Measurements from ENCODE around the gene ZCCHC10.
"Not testable (repeated sequence)": the region's sequence is repeated elsewhere in the genome, so short reads cannot be mapped to it uniquely, and the experiment has no call there.

Gene ZCCHC10

DNA sequence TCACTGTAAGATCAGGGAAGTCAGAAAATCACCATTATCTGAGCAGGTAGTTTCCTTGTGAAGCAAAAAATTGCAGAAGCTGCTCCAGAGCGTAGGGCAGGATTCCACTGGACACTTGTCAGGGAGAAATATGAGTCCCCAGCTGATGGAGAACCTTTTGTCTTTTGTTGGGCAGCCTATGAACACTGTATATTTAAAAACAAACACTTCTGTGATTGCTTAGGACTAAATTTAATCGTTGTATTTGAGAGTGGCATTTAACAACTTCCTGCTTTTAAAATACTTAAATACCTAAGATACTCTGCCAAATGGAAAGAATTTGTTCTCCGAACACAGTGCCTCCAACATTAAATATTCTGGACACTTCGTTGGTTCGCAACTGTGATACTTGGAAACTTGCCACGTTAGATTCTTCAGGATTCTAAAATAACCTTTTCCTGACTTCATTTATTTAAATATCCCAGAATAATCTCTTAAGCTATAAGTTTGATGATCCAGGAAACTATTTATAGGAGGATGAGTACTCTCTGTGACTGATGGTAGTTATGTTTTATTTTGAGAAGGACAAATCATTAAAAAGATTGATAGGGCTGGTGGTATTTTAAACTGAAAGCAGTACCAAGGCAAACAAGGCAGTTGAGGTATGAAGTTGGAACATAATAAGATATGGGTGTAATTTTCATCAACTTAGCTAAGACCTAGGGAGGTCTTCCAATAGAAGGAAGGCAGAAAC is 22.8 kb upstream of the ZCCHC10 start:
- H4K20me1 ChIP-seq (ENCODE audit: low read depth, low read length), result no peaks in the 10 kb centered on the region
- no peak overlapping the region for H3K4me3 ChIP-seq (ENCODE audit: insufficient read depth, low read length, poor library complexity, severe bottlenecking)
- peaks cover 32% of the 10 kb centered on the region for H3K79me2 ChIP-seq (ENCODE audit: insufficient read depth, low read length)
- no peak overlapping the region for H3K4me2 ChIP-seq (ENCODE audit: low read depth, low read length, poor library complexity, severe bottlenecking)
- no peak overlapping the region for H3K27ac ChIP-seq (ENCODE audit: low read depth, low read length)
- TF ChIP-seq, protein P1, sequence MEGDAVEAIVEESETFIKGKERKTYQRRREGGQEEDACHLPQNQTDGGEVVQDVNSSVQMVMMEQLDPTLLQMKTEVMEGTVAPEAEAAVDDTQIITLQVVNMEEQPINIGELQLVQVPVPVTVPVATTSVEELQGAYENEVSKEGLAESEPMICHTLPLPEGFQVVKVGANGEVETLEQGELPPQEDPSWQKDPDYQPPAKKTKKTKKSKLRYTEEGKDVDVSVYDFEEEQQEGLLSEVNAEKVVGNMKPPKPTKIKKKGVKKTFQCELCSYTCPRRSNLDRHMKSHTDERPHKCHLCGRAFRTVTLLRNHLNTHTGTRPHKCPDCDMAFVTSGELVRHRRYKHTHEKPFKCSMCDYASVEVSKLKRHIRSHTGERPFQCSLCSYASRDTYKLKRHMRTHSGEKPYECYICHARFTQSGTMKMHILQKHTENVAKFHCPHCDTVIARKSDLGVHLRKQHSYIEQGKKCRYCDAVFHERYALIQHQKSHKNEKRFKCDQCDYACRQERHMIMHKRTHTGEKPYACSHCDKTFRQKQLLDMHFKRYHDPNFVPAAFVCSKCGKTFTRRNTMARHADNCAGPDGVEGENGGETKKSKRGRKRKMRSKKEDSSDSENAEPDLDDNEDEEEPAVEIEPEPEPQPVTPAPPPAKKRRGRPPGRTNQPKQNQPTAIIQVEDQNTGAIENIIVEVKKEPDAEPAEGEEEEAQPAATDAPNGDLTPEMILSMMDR (IDR thresholded peaks at IDR 0.05; ENCODE audit: insufficient read depth, low read length, poor library complexity, severe bottlenecking), result no peak
- no peak for TF ChIP-seq EZH2phosphoT487 (conservative IDR thresholded peaks at IDR 0.05; ENCODE audit: low read length)
- no peaks in the 10 kb centered on the region for H3K36me3 ChIP-seq (ENCODE audit: low read length)
- H3K27me3 ChIP-seq (ENCODE audit: low read length), result no peaks in the 10 kb centered on the region
- H3K9me3 ChIP-seq (ENCODE audit: insufficient read depth, low read length), result no peaks in the 10 kb centered on the region
- no peak overlapping the region for H2AFZ ChIP-seq (ENCODE audit: low read depth, low read length, severe bottlenecking)
- peaks cover 11% of the 10 kb centered on the region for H3F3A ChIP-seq (ENCODE audit: insufficient read depth)
- H3K9ac ChIP-seq (ENCODE audit: low read length), result no peak overlapping the region
- H3K9me2 ChIP-seq (replicated peaks; ENCODE audit: insufficient read depth, low read length), result no peaks in the 10 kb centered on the region

DNA sequence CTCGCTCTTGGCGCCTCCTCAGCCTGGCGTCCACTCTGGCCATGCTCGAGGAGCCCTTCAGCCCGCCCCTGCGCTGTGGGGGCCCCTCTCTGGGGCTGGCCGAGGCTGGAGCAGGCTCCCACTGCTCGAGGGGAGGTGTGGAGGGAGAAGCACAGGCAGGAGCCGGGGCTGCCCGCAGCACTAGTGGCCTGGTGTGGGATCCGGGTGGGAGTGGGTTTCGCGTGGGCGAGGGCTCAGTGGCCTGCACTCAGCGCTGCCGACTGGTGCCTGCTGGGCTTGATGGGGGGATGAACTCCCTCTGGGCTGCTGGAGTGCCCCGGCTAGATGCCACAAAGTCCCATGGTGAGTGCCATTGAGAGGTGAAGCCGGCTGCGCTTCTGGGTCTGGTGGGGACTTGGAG is 21.1 kb upstream of the ZCCHC10 start:
- Histone ChIP-seq H4K20me1 (ENCODE audit: low read depth, low read length) (no peaks in the 10 kb centered on the region), H3K27ac (ENCODE audit: low read depth, low read length) (no peak overlapping the region), H3K27me3 (ENCODE audit: low read length) (no peaks in the 10 kb centered on the region), H3K4me3 (ENCODE audit: insufficient read depth, low read length, poor library complexity, severe bottlenecking) (no peak overlapping the region), H3F3A (ENCODE audit: insufficient read depth) (peaks cover 11% of the 10 kb centered on the region), H3K79me2 (ENCODE audit: insufficient read depth, low read length) (peaks cover 15% of the 10 kb centered on the region), H3K9me2 (replicated peaks; ENCODE audit: insufficient read depth, low read length) (no peaks in the 10 kb centered on the region), H3K9ac (ENCODE audit: low read length) (no peak overlapping the region), H3K4me2 (ENCODE audit: low read depth, low read length, poor library complexity, severe bottlenecking) (no peak overlapping the region), H3K36me3 (ENCODE audit: low read length) (no peaks in the 10 kb centered on the region), H2AFZ (ENCODE audit: low read depth, low read length, severe bottlenecking) (no peak overlapping the region), H3K9me3 (ENCODE audit: insufficient read depth, low read length) (no peaks in the 10 kb centered on the region)
- TF ChIP-seq, protein P1 (IDR thresholded peaks at IDR 0.05; ENCODE audit: insufficient read depth, low read length, poor library complexity, severe bottlenecking), result no peak
- TF ChIP-seq EZH2phosphoT487 (conservative IDR thresholded peaks at IDR 0.05; ENCODE audit: low read length), result no peak

DNA sequence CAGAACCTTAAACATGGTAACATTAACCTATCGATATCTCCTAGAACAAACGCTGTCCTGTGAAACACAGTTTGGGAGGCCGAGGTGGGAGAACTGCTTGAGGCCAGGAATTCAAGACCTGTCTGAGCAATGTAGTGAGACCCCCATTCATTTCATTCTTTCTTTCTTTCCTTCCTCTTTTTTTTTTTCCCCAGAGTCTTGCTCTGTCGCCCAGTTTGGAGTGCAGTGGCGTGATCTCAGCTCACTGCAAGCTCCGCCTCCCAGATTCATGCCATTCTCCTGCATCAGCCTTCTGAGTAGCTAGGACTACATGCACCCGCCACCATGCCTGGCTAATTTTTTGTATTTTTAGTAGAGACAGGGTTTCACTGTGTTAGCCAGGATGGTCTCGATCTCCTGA is 20.2 kb upstream of the ZCCHC10 start:
- not testable (repeated sequence) for H3K79me2 ChIP-seq (ENCODE audit: insufficient read depth, low read length); H3K27ac ChIP-seq (ENCODE audit: low read depth, low read length); H3K4me3 ChIP-seq (ENCODE audit: insufficient read depth, low read length, poor library complexity, severe bottlenecking); H3K36me3 ChIP-seq (ENCODE audit: low read length); H2AFZ ChIP-seq (ENCODE audit: low read depth, low read length, severe bottlenecking); H3K4me2 ChIP-seq (ENCODE audit: low read depth, low read length, poor library complexity, severe bottlenecking); H3K9me2 ChIP-seq (replicated peaks; ENCODE audit: insufficient read depth, low read length); H4K20me1 ChIP-seq (ENCODE audit: low read depth, low read length); H3K9me3 ChIP-seq (ENCODE audit: insufficient read depth, low read length); H3K27me3 ChIP-seq (ENCODE audit: low read length); H3K9ac ChIP-seq (ENCODE audit: low read length)
- H3F3A ChIP-seq (ENCODE audit: insufficient read depth), result peaks cover 11% of the 10 kb centered on the region

DNA sequence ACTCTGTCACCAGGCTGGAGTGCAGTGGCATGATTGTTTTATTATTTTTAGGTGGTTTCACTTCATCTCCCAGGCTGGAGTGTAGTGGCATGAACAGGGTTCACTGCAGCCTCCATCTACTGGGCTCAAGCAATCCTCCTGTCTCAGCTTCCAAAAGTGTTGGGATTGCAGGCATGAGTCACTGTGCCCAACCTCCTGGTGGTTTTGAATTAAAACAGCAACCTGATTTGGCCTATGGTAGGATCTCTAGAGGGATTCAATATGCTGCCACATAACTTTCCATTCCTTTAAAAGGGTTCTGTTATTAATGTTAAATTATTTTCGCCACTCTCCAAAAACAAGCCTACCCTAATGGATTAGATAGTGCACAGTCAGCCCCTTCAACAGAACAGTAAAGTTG is 15.6 kb upstream of the ZCCHC10 start:
- Histone ChIP-seq H3K9ac (ENCODE audit: low read length) (no peak overlapping the region), H2AFZ (ENCODE audit: low read depth, low read length, severe bottlenecking) (no peak overlapping the region), H3K36me3 (ENCODE audit: low read length) (no peaks in the 10 kb centered on the region), H3K9me3 (ENCODE audit: insufficient read depth, low read length) (no peaks in the 10 kb centered on the region), H3K27me3 (ENCODE audit: low read length) (no peaks in the 10 kb centered on the region), H3K79me2 (ENCODE audit: insufficient read depth, low read length) (no peaks in the 10 kb centered on the region), H3F3A (ENCODE audit: insufficient read depth) (peaks cover 3% of the 10 kb centered on the region; the same call in 1 of the 2 replicates), H3K9me2 (replicated peaks; ENCODE audit: insufficient read depth, low read length) (no peaks in the 10 kb centered on the region), H3K4me2 (ENCODE audit: low read depth, low read length, poor library complexity, severe bottlenecking) (no peak overlapping the region), H3K27ac (ENCODE audit: low read depth, low read length) (no peak overlapping the region), H3K4me3 (ENCODE audit: insufficient read depth, low read length, poor library complexity, severe bottlenecking) (no peak overlapping the region), H4K20me1 (ENCODE audit: low read depth, low read length) (no peaks in the 10 kb centered on the region)
- TF ChIP-seq EZH2phosphoT487 (conservative IDR thresholded peaks at IDR 0.05; ENCODE audit: low read length), result no peak
- TF ChIP-seq, protein P1 (IDR thresholded peaks at IDR 0.05; ENCODE audit: insufficient read depth, low read length, poor library complexity, severe bottlenecking), result no peak

Data from SU-DHL-6 (cell line).